Endothelial cell of umbilical vein (primary cell): ENCODE data around the gene PAQR8. TPM values are rescaled to one million over a fixed set of nuclear protein-coding genes. Genes with fewer than 3 reads are reported as not detected.

Source experiments
- BruUV-seq: library from RNA; stranded (reverse); fragments of 400-500 nt; replicated peaks from 2 replicates; lab custom pipeline; 2021; lab: Mats Ljungman, UMichigan
- CTCF ChIA-PET: fragments of 300-600, 350-600 bp; sonication (Branson Sonifier 250); formaldehyde crosslinking; loops from one replicate; lab custom pipeline; 2021; ENCODE audit warnings: antibody characterized with exemption, inconsistent platforms; lab: Charles Lee
- POLR2A ChIA-PET: fragments of 300-600, 350-600 bp; sonication (Branson Sonifier 250); formaldehyde crosslinking; loops from one replicate; lab custom pipeline; 2021; ENCODE audit warnings: antibody characterized with exemption, inconsistent platforms; lab: Charles Lee
- DNase-seq: peaks from one replicate; pipeline ENCODE4 v3.0.0-alpha.2; 2011; ENCODE audit warnings: low read depth, low spot score
- FAIRE-seq: peaks from 2 replicates; lab custom pipeline; 2011; peaks lifted over from hg19 to GRCh38; lab: Jason Lieb, UNC
- H2AFZ ChIP-seq: 2 replicates; pipeline ENCODE4 v1.6.0; 2012; ENCODE audit warnings: low read depth, low read length, control low read depth, inconsistent platforms
- H3K27ac ChIP-seq: 2 replicates; pipeline ENCODE4 v1.5.1; 2011; ENCODE audit warnings: low read depth, mild to moderate bottlenecking, control low read depth, low read length, moderate library complexity; ENCODE audit not compliant: insufficient read depth
- H3K27me3 ChIP-seq, 2 experiments: 2 replicates each; pipeline versions ENCODE4 v1.6.0 to v1.6.1; 2011; ENCODE audit warnings: low read length in 2 of 2, mixed read lengths in 1 of 2; ENCODE audit not compliant: control insufficient read depth in 2 of 2, insufficient read depth in 2 of 2
- H3K36me3 ChIP-seq, 2 experiments: 2 replicates in 1 of 2; 3 replicates in 1 of 2; pipeline ENCODE4 v1.5.1; 2011; ENCODE audit warnings: low read length in 2 of 2, mild to moderate bottlenecking in 1 of 2, moderate library complexity in 1 of 2; ENCODE audit not compliant: control insufficient read depth in 2 of 2, insufficient read depth in 2 of 2; ENCODE audit errors: extremely low read depth in 1 of 2
- H3K4me1 ChIP-seq: 3 replicates; pipeline ENCODE4 v1.5.1; 2011; ENCODE audit warnings: mild to moderate bottlenecking, low read length; ENCODE audit not compliant: control insufficient read depth, insufficient read depth; ENCODE audit errors: extremely low read depth
- H3K4me2 ChIP-seq: 2 replicates; pipeline ENCODE4 v1.6.1; 2011; ENCODE audit warnings: low read length, control low read depth, mixed read lengths; ENCODE audit not compliant: insufficient read depth
- H3K4me3 ChIP-seq, 3 experiments: fragments of 200-600 bp in 1 of 3; sonication (generic), shearing (Covaris generic) in 1 of 3; replicated peaks in 1 of 3; 2 replicates each; pipeline ENCODE4 v1.5.1; 2011 to 2016; ENCODE audit warnings: control low read depth in 3 of 3, low read length in 3 of 3, mild to moderate bottlenecking in 2 of 3, inconsistent platforms in 1 of 3, low read depth in 1 of 3, moderate library complexity in 1 of 3; ENCODE audit not compliant: insufficient read depth in 1 of 3
- H3K79me2 ChIP-seq: 2 replicates; pipeline ENCODE4 v1.6.0; 2012; ENCODE audit warnings: low read length, inconsistent platforms; ENCODE audit not compliant: control insufficient read depth, insufficient read depth
- H3K9ac ChIP-seq: replicated peaks from 2 replicates; pipeline ENCODE3; 2011; ENCODE audit warnings: low read length, control low read depth; ENCODE audit not compliant: insufficient read depth; ENCODE audit errors: extremely low read depth
- H3K9me1 ChIP-seq: replicated peaks from 3 replicates; pipeline ENCODE4 v1.6.0; 2011; ENCODE audit warnings: mild to moderate bottlenecking, low read length; ENCODE audit not compliant: control insufficient read depth, insufficient read depth; ENCODE audit errors: extremely low read depth
- H3K9me3 ChIP-seq: replicated peaks from 2 replicates; pipeline ENCODE4 v1.5.1; 2012; ENCODE audit warnings: low read length, inconsistent platforms; ENCODE audit not compliant: control insufficient read depth, insufficient read depth
- H4K20me1 ChIP-seq: replicated peaks from 2 replicates; pipeline ENCODE3; 2011; ENCODE audit warnings: mild to moderate bottlenecking, low read length; ENCODE audit not compliant: control insufficient read depth, insufficient read depth; ENCODE audit errors: extremely low read depth
- EZH2 ChIP-seq: IDR thresholded peaks from 2 replicates; pipeline ENCODE4 v1.6.1; 2012; ENCODE audit warnings: borderline replicate concordance, low read depth, mild to moderate bottlenecking, moderate library complexity, low read length, inconsistent platforms; ENCODE audit not compliant: severe bottlenecking
- FOS ChIP-seq: IDR thresholded peaks from 2 replicates; pipeline ENCODE4 v1.6.1; 2011; ENCODE audit warnings: mild to moderate bottlenecking, low read length, moderate library complexity, borderline replicate concordance; ENCODE audit not compliant: insufficient read depth
- GATA2 ChIP-seq: IDR thresholded peaks from 2 replicates; pipeline ENCODE4 v1.7.0; 2011; ENCODE audit warnings: low read depth, mild to moderate bottlenecking, moderate library complexity, mixed read lengths, low read length; ENCODE audit not compliant: insufficient read length, insufficient read depth
- JUN ChIP-seq: IDR thresholded peaks from 2 replicates; pipeline ENCODE4 v1.6.1; 2011; ENCODE audit warnings: borderline replicate concordance, low read depth; ENCODE audit not compliant: insufficient read length, insufficient read depth
- MYC ChIP-seq: IDR thresholded peaks from one replicate; pipeline ENCODE4 v1.6.1; 2011; ENCODE audit warnings: mild to moderate bottlenecking, low read depth, low read length
- POLR2A ChIP-seq: IDR thresholded peaks from 2 replicates; pipeline ENCODE4 v1.6.1; 2012; ENCODE audit warnings: low read depth, mild to moderate bottlenecking, control low read depth, low read length
- POLR2AphosphoS5 ChIP-seq: IDR thresholded peaks from 2 replicates; pipeline ENCODE4 v1.6.1; 2012; ENCODE audit warnings: low read depth, mild to moderate bottlenecking, control low read depth, low read length, moderate library complexity; ENCODE audit not compliant: insufficient read depth
- dilution Hi-C: fragments of 300-500 bp; cut with MboI; formaldehyde crosslinking; loops from one replicate; pipeline ENCODE4 v1.15.0; 2019; ENCODE audit warnings: low sequenced_read_pairs; ENCODE audit not compliant: extremely low pct_ligation_motif_present
- intact Hi-C: fragments of 100-400 bp; cut with micrococcal nuclease; formaldehyde crosslinking; loops from one replicate; pipeline ENCODE4 v1.10.0; 2022
- polyA plus RNA-seq, 4 experiments: library from polyadenylated mRNA; depleted of rRNA in 3 of 4; stranded (reverse) in 3 of 4; unstranded in 1 of 4; fragments of >200 nt; gene quantifications; 2 replicates each; pipeline versions ENCODE4 v1.2.1 to v1.2.3, GENCODE V29; 2011 to 2012; ENCODE audit warnings: missing spikeins in 1 of 4
- total RNA-seq: library from RNA; stranded (reverse); gene quantifications from 2 replicates; pipeline ENCODE4 v1.2.3, GENCODE V29; 2021
- TF ChIP-seq, protein P1 (sequence below), 2 donors: IDR thresholded peaks; 1 replicate in 1 of 2; 2 replicates in 1 of 2; pipeline ENCODE4 v1.5.1; 2011; ENCODE audit warnings: low read length in 2 of 2, mild to moderate bottlenecking in 2 of 2, moderate library complexity in 2 of 2, control low read depth in 1 of 2, inconsistent platforms in 1 of 2, low read depth in 1 of 2; ENCODE audit not compliant: insufficient read depth in 1 of 2; ENCODE audit errors: extremely low read depth in 1 of 2
- TF ChIP-seq, protein P2 (sequence below): IDR thresholded peaks from 2 replicates; pipeline ENCODE4 v1.6.1; 2011; ENCODE audit not compliant: insufficient read depth, insufficient read length

Gene PAQR8
- total and polyA plus RNA-seq, 2 donors (not counting 3 experiments of a cell fraction or from before 2014, with no cell fraction given): 4.3 to 6.0 TPM

DNA sequence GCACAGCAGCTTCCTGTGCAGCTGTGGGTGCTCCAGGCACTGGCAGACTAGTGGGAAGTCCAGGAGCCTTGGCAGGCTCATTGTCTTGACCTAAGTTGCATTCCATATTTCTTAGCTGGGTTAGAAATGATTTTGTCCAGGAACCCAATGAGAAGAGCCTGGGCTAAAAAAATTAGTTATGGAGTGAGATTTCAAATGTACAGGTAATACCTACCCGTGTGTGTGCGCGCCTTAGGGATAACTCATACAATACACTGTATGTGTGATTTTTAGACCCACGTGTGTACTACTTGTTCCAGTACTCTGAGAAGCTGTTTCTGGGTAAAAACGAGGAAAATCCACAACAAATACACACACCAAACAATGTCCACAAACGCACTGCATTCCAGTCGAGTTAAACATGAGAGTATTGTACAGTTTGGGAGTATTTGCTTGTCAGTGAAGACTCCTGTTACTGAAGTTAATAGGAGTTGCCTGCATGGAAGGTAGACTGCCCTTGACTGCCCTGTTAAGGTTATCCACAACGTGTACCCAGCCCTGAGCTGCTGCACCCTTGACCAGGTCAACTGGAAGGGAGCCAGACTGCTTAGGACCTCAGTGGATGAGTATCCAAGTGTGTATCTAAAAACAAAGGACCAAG is 1.4 kb downstream of the PAQR8 start:
- no peaks in the 10 kb centered on the region for H4K20me1 ChIP-seq
- H3K9me3 ChIP-seq: no peaks in the 10 kb centered on the region
- H3K4me3 ChIP-seq: peak overlapping the region; percentile 78 to 97 (median 88)
- CTCF ChIA-PET: interaction anchor here (0.8 to 3.5 kb wide), 6 partner anchors 11 to 80 kb away, joined by 3 to 26 read pairs (median 12); partner anchors contain the start of gene MCM3
- POLR2A ChIA-PET: interaction anchor here (0.7 kb wide), 1 partner anchor 78 kb away, joined by 3 read pairs; no protein-coding TSS in a partner anchor
- no TSS peak for BruUV-seq
- H3K36me3 ChIP-seq: no peaks in the 10 kb centered on the region
- FAIRE-seq (peak; percentile 86), DNase-seq (no peak)
- H3K9ac ChIP-seq: peak overlapping the region; percentile 81
- no peak overlapping the region for H3K27ac ChIP-seq
- peaks cover 12% of the 10 kb centered on the region for H3K4me1 ChIP-seq
- peak overlapping the region; percentile 81 for H3K4me2 ChIP-seq
- intact Hi-C loops: loop anchor here (1.0 kb wide), 1 partner anchor 36 kb away; no protein-coding TSS in a partner anchor
- dilution Hi-C loops: no loop called here
- no peaks in the 10 kb centered on the region for H3K27me3 ChIP-seq
- TF ChIP-seq, protein P1, sequence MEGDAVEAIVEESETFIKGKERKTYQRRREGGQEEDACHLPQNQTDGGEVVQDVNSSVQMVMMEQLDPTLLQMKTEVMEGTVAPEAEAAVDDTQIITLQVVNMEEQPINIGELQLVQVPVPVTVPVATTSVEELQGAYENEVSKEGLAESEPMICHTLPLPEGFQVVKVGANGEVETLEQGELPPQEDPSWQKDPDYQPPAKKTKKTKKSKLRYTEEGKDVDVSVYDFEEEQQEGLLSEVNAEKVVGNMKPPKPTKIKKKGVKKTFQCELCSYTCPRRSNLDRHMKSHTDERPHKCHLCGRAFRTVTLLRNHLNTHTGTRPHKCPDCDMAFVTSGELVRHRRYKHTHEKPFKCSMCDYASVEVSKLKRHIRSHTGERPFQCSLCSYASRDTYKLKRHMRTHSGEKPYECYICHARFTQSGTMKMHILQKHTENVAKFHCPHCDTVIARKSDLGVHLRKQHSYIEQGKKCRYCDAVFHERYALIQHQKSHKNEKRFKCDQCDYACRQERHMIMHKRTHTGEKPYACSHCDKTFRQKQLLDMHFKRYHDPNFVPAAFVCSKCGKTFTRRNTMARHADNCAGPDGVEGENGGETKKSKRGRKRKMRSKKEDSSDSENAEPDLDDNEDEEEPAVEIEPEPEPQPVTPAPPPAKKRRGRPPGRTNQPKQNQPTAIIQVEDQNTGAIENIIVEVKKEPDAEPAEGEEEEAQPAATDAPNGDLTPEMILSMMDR (IDR thresholded peaks at IDR 0.05; ENCODE audit: extremely low read depth in 1 of 2, insufficient read depth in 1 of 2, low read depth in 1 of 2, low read length in 2 of 2): no peak
- no peak for TF ChIP-seq JUN
- no peak for TF ChIP-seq POLR2A
- TF ChIP-seq MYC: no peak
- no peak for TF ChIP-seq EZH2
- TF ChIP-seq POLR2AphosphoS5: no peak
- TF ChIP-seq GATA2: no peak
- TF ChIP-seq, protein P2, sequence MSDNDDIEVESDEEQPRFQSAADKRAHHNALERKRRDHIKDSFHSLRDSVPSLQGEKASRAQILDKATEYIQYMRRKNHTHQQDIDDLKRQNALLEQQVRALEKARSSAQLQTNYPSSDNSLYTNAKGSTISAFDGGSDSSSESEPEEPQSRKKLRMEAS: no peak
- no peak for TF ChIP-seq FOS
- peak overlapping the region; percentile 68 for H2AFZ ChIP-seq
- H3K9me1 ChIP-seq: no peaks in the 10 kb centered on the region
- peaks cover 5% of the 10 kb centered on the region for H3K79me2 ChIP-seq
